IMR-90 (cell line): ENCODE data around the gene VTCN1. TPM values are rescaled to one million over a fixed set of nuclear protein-coding genes. Genes with fewer than 3 reads are reported as not detected.

ENCODE experiments used
- microRNA-seq, 2 experiments: library from miRNA; stranded (forward) in 1 of 2; unstranded in 1 of 2; fragments of 10-50 nt in 1 of 2; fragments of <30 nt in 1 of 2; gene quantifications in 1 of 2; microRNA quantifications in 1 of 2; one replicate each; pipeline versions ENCODE3 to v1.1.0; 2013 to 2020; ENCODE audit not compliant: insufficient read depth in 1 of 2, insufficient read length in 1 of 2, unreplicated experiment in 1 of 2
- polyA plus RNA-seq, 3 experiments: library from polyadenylated mRNA; depleted of rRNA; stranded (reverse); fragments of >200 nt; gene quantifications; 2 replicates each; pipeline ENCODE4 v1.2.3, GENCODE V29; 2012; ENCODE audit warnings: low replicate concordance in 1 of 3
- small RNA-seq, 5 experiments: library from RNA; depleted of rRNA; stranded (forward); fragments of <200 nt; gene quantifications; one replicate each; pipeline ENCODE3, GENCODE V24; 2012
- total RNA-seq: library from RNA; depleted of rRNA; stranded (reverse); fragments of >200 nt; gene quantifications from 2 replicates; pipeline ENCODE4 v1.2.3, GENCODE V29; 2012; rRNA removed

The VTCN1 gene
- total and polyA plus RNA-seq, 2 of the 4 experiments (the other 2 are of a cell fraction), result not detected

Small RNAs within 50 kb of the gene (microRNA-seq; reads per million reads assigned to microRNA genes)
- gene MIR942 (ENCODE audit: insufficient read depth in 1 of 2, insufficient read length in 1 of 2, unreplicated experiment in 1 of 2), result 18.3 to 34.1 reads per million in 2 experiments
- not detected for gene RF00017 (ENCODE audit: insufficient read depth, insufficient read length)

Small RNAs within 50 kb of the gene (small RNA-seq; reads per million reads assigned to genes)
- 0.21 to 62.9 (median 45.8) reads per million in 5 experiments for gene MIR942
- 0 reads per million in 5 experiments for gene RF00017

Other genes starting within 250 kb of the VTCN1 start
- not detected in 2 replicates for gene CD101, start 209.2 kb downstream of the VTCN1 start, total RNA-seq
- gene CD101, start 209.2 kb downstream of the VTCN1 start, polyA plus RNA-seq (2012; rRNA removed), result not detected in 2 replicates
- 12.5 and 14.7 TPM in 2 replicates for gene TTF2, start 150.6 kb downstream of the VTCN1 start, total RNA-seq
- 9.6 and 11.5 TPM in 2 replicates for gene TTF2, start 150.6 kb downstream of the VTCN1 start, polyA plus RNA-seq (2012; rRNA removed)
- 1.7 and 2.0 TPM in 2 replicates for gene TRIM45, start 89.2 kb downstream of the VTCN1 start, total RNA-seq
- 4.1 and 5.1 TPM in 2 replicates for gene TRIM45, start 89.2 kb downstream of the VTCN1 start, polyA plus RNA-seq (2012; rRNA removed)
- 29.4 and 60.8 TPM in 2 replicates for gene MAN1A2, start 156.5 kb upstream of the VTCN1 start, total RNA-seq
- gene MAN1A2, start 156.5 kb upstream of the VTCN1 start, polyA plus RNA-seq (2012; rRNA removed), result 12.0 and 12.4 TPM in 2 replicates